H7 (cell line): ENCODE data around the gene NATD1. TPM values are rescaled to one million over a fixed set of nuclear protein-coding genes. Genes with fewer than 3 reads are reported as not detected.
"Not testable (repeated sequence)": the region's sequence is repeated elsewhere in the genome, so short reads cannot be mapped to it uniquely, and the experiment has no call there.

Source experiments
- DNase-seq: peaks from one replicate; pipeline ENCODE4 v3.0.0; 2012
- H3K27me3 ChIP-seq: 2 replicates; pipeline ENCODE4 v1.6.0; 2011; ENCODE audit warnings: mild to moderate bottlenecking, low read length; ENCODE audit not compliant: control insufficient read depth, insufficient read depth
- H3K36me3 ChIP-seq: replicated peaks from 2 replicates; pipeline ENCODE4 v1.5.1; 2011; ENCODE audit warnings: low read length; ENCODE audit not compliant: control insufficient read depth, insufficient read depth
- H3K4me3 ChIP-seq: 2 replicates; pipeline ENCODE4 v1.5.1; 2011; ENCODE audit warnings: low read depth, mild to moderate bottlenecking, control low read depth, low read length, moderate library complexity; ENCODE audit not compliant: insufficient read depth
- total RNA-seq: library from RNA; depleted of rRNA; stranded (reverse); fragments of >200 nt; shearing (Covaris generic); gene quantifications from 2 replicates; pipeline ENCODE4 v1.2.3, GENCODE V29; 2014

Gene NATD1
- total RNA-seq, 1 experiment from 2014 or later = 12.9 TPM

GRCh38 chr17:21235921-21236320, 17.3 kb downstream of the NATD1 start:
- Histone ChIP-seq H3K27me3 (no peaks in the 10 kb centered on the region), H3K36me3 (no peaks in the 10 kb centered on the region), H3K4me3 (no peak overlapping the region)
- no peak for DNase-seq

GRCh38 chr17:21233581-21234347, 19.4 kb downstream of the NATD1 start:
- Histone ChIP-seq H3K27me3 (no peaks in the 10 kb centered on the region), H3K4me3 (no peak overlapping the region), H3K36me3 (no peaks in the 10 kb centered on the region)
- DNase-seq = peak; percentile 32

GRCh38 chr17:21232033-21232749, 21.0 kb downstream of the NATD1 start:
- H3K4me3 ChIP-seq = no peak overlapping the region
- H3K36me3 ChIP-seq = no peaks in the 10 kb centered on the region
- no peaks in the 10 kb centered on the region for H3K27me3 ChIP-seq
- DNase-seq = no peak

- H3K27me3 ChIP-seq = no peaks in the 10 kb centered on the region
- no peaks in the 10 kb centered on the region for H3K36me3 ChIP-seq
- H3K4me3 ChIP-seq = no peak overlapping the region
- no peak for DNase-seq
Observed at GRCh38 chr17:21231533-21231932, 21.7 kb downstream of the NATD1 start.

- DNase-seq = peak; percentile 14
- Histone ChIP-seq H3K27me3 (no peaks in the 10 kb centered on the region), H3K4me3 (no peak overlapping the region), H3K36me3 (no peaks in the 10 kb centered on the region)
Observed at GRCh38 chr17:21228845-21229244, 24.4 kb downstream of the NATD1 start.

- no peak for DNase-seq
- Histone ChIP-seq H3K4me3 (no peak overlapping the region), H3K27me3 (no peaks in the 10 kb centered on the region), H3K36me3 (no peaks in the 10 kb centered on the region)
Observed at GRCh38 chr17:21228111-21228510, 25.1 kb downstream of the NATD1 start.

GRCh38 chr17:21227277-21227676, 25.9 kb downstream of the NATD1 start:
- not testable (repeated sequence) for H3K4me3 ChIP-seq, H3K36me3 ChIP-seq, H3K27me3 ChIP-seq, DNase-seq

GRCh38 chr17:21223086-21223485, 30.1 kb downstream of the NATD1 start:
- no peak for DNase-seq
- Histone ChIP-seq H3K27me3 (no peaks in the 10 kb centered on the region), H3K36me3 (no peaks in the 10 kb centered on the region), H3K4me3 (no peak overlapping the region)

- Histone ChIP-seq H3K4me3 (no peak overlapping the region), H3K36me3 (no peaks in the 10 kb centered on the region), H3K27me3 (no peaks in the 10 kb centered on the region)
- no peak for DNase-seq
Observed at GRCh38 chr17:21218831-21219380, 34.3 kb downstream of the NATD1 start.

- DNase-seq = peak; percentile 74
- no peaks in the 10 kb centered on the region for H3K27me3 ChIP-seq
- no peaks in the 10 kb centered on the region for H3K36me3 ChIP-seq
- H3K4me3 ChIP-seq = no peak overlapping the region
Observed at GRCh38 chr17:21218101-21218500, 35.1 kb downstream of the NATD1 start.

GRCh38 chr17:21217346-21217745, 35.9 kb downstream of the NATD1 start:
- H3K36me3 ChIP-seq = no peaks in the 10 kb centered on the region
- H3K27me3 ChIP-seq = no peaks in the 10 kb centered on the region
- H3K4me3 ChIP-seq = no peak overlapping the region

GRCh38 chr17:21215935-21216334, 37.3 kb downstream of the NATD1 start:
- peaks cover 4% of the 10 kb centered on the region for H3K36me3 ChIP-seq
- H3K27me3 ChIP-seq = no peaks in the 10 kb centered on the region
- H3K4me3 ChIP-seq = no peak overlapping the region
- DNase-seq = no peak

More at GRCh38 chr17:21217346-21217745, 35.9 kb downstream of the NATD1 start:
- no peak for DNase-seq

- DNase-seq = peak; percentile 76
- Histone ChIP-seq H3K36me3 (peaks cover 6% of the 10 kb centered on the region), H3K27me3 (no peaks in the 10 kb centered on the region), H3K4me3 (peak overlapping the region; percentile 97)
Observed at GRCh38 chr17:21214777-21215541, 38.3 kb downstream of the NATD1 start.

- Histone ChIP-seq H3K36me3 (peaks cover 6% of the 10 kb centered on the region), H3K27me3 (no peaks in the 10 kb centered on the region), H3K4me3 (peak within 1 kb of the TSS; percentile 97)
- DNase-seq = peak; percentile 99
Observed at GRCh38 chr17:21214015-21214776, 39.0 kb downstream of the NATD1 start, which contains the start of gene TMEM11. Gene TMEM11, minus strand, starts transcription at chr17:21214161. Its CDS starts 9 bp downstream, at chr17:21214152.
